ENCODE data around the gene LTBP4. TPM values are rescaled to one million over a fixed set of nuclear protein-coding genes. Genes with fewer than 3 reads are reported as not detected.
A peak's percentile ranks its signal among the peaks of the same experiment; 100 is the strongest.

LTBP4 gene
- total and polyA plus RNA-seq, 2 of the 13 experiments (the other 11 are each of a cell fraction or from before 2014, with no cell fraction given), result 0.86 to 2.3 TPM

- no peak for TF ChIP-seq KIAA2018 (CRISPR knock-in tag; IDR thresholded peaks at IDR 0.05; ENCODE audit: borderline replicate concordance)
- no peak for TF ChIP-seq MTF2 (CRISPR knock-in tag; IDR thresholded peaks at IDR 0.05; ENCODE audit: borderline replicate concordance)
- peak; percentile 100 for TF ChIP-seq SP5 (CRISPR knock-in tag; IDR thresholded peaks at IDR 0.05; ENCODE audit: borderline replicate concordance, low read depth)
- TF ChIP-seq HNRNPUL1 (IDR thresholded peaks at IDR 0.05; ENCODE audit: low read depth, low read length), result peak; percentile 61; the same call in 1 of the 2 replicates
- peak; percentile 93 for TF ChIP-seq FOXP1 (IDR thresholded peaks at IDR 0.05)
- TF ChIP-seq FOXP1 (CRISPR knock-in tag; IDR thresholded peaks at IDR 0.05), result peak; percentile 93
- TF ChIP-seq TFE3 (CRISPR knock-in tag; IDR thresholded peaks at IDR 0.05), result peak; percentile 43; the same call in 1 of the 2 replicates
- TF ChIP-seq ZNF766 (CRISPR knock-in tag; IDR thresholded peaks at IDR 0.05; ENCODE audit: borderline replicate concordance), result no peak
- no peak for TF ChIP-seq SMARCE1 (IDR thresholded peaks at IDR 0.05; ENCODE audit: borderline replicate concordance)
- TF ChIP-seq SNAPC4 (CRISPR knock-in tag; IDR thresholded peaks at IDR 0.05), result 0 out of 2 replicates have a peak, but pooled peaks have one; percentile 41
- peak; percentile 92 for TF ChIP-seq MYPOP (CRISPR knock-in tag; IDR thresholded peaks at IDR 0.05)
- TF ChIP-seq ZNF724P (CRISPR knock-in tag; IDR thresholded peaks at IDR 0.05; ENCODE audit: borderline replicate concordance), result no peak
- TF ChIP-seq KDM3A (CRISPR knock-in tag; IDR thresholded peaks at IDR 0.05; ENCODE audit: low read depth), result peak; percentile 86; the same call in 1 of the 2 replicates
Measured at GRCh38 chr19:40603389-40604170, 2.4 kb downstream of the LTBP4 start (continued).

Measured in HepG2 (cell line).